ENCODE data around the gene FOXL1.

The FOXL1 gene

GRCh38 chr16:86533076-86533475, 45.3 kb upstream of the FOXL1 start:
- no peaks in the 10 kb centered on the region for H3K4me1 ChIP-seq (ENCODE audit: insufficient read depth, insufficient read length)
- no peaks in the 10 kb centered on the region for H3K9me3 ChIP-seq (ENCODE audit: insufficient read depth, low read length)
- no peaks in the 10 kb centered on the region for H3K27me3 ChIP-seq (ENCODE audit: insufficient read depth, insufficient read length)
- DNase-seq (ENCODE audit: low read depth, low spot score) = no peak
- peaks cover 72% of the 10 kb centered on the region for H3K36me3 ChIP-seq (ENCODE audit: insufficient read depth, insufficient read length, low read length)
- no peak overlapping the region for H3K4me3 ChIP-seq (ENCODE audit: insufficient read length, low read depth)
- H3K9ac ChIP-seq (ENCODE audit: insufficient read length, low read depth) = no peak overlapping the region
- TF ChIP-seq YY1 (IDR thresholded peaks at IDR 0.05; ENCODE audit: insufficient read depth, insufficient read length) (no peak), SUZ12 (IDR thresholded peaks at IDR 0.05; ENCODE audit: extremely low read depth, insufficient read depth, insufficient read length) (no peak), ZNF274 (IDR thresholded peaks at IDR 0.05; ENCODE audit: low read depth, low read length) (no peak)

- Histone ChIP-seq H3K4me1 (ENCODE audit: insufficient read depth, insufficient read length) (no peaks in the 10 kb centered on the region), H3K4me3 (ENCODE audit: insufficient read length, low read depth) (no peak overlapping the region), H3K9ac (ENCODE audit: insufficient read length, low read depth) (no peak overlapping the region), H3K36me3 (ENCODE audit: insufficient read depth, insufficient read length, low read length) (peaks cover 76% of the 10 kb centered on the region), H3K27me3 (ENCODE audit: insufficient read depth, insufficient read length) (no peaks in the 10 kb centered on the region), H3K9me3 (ENCODE audit: insufficient read depth, low read length) (no peaks in the 10 kb centered on the region)
- DNase-seq (ENCODE audit: low read depth, low spot score) = no peak
- TF ChIP-seq YY1 (IDR thresholded peaks at IDR 0.05; ENCODE audit: insufficient read depth, insufficient read length) (no peak), ZNF274 (IDR thresholded peaks at IDR 0.05; ENCODE audit: low read depth, low read length) (no peak), SUZ12 (IDR thresholded peaks at IDR 0.05; ENCODE audit: extremely low read depth, insufficient read depth, insufficient read length) (no peak)
Observed at GRCh38 chr16:86533767-86534351, 44.5 kb upstream of the FOXL1 start.

GRCh38 chr16:86534779-86535615, 43.4 kb upstream of the FOXL1 start:
- H3K27me3 ChIP-seq (ENCODE audit: insufficient read depth, insufficient read length) = no peaks in the 10 kb centered on the region
- DNase-seq (ENCODE audit: low read depth, low spot score) = no peak
- TF ChIP-seq YY1 (IDR thresholded peaks at IDR 0.05; ENCODE audit: insufficient read depth, insufficient read length) = no peak
- TF ChIP-seq SUZ12 (IDR thresholded peaks at IDR 0.05; ENCODE audit: extremely low read depth, insufficient read depth, insufficient read length) = no peak
- TF ChIP-seq ZNF274 (IDR thresholded peaks at IDR 0.05; ENCODE audit: low read depth, low read length) = no peak
- no peaks in the 10 kb centered on the region for H3K4me1 ChIP-seq (ENCODE audit: insufficient read depth, insufficient read length)
- H3K9ac ChIP-seq (ENCODE audit: insufficient read length, low read depth) = no peak overlapping the region
- H3K9me3 ChIP-seq (ENCODE audit: insufficient read depth, low read length) = no peaks in the 10 kb centered on the region
- no peak overlapping the region for H3K4me3 ChIP-seq (ENCODE audit: insufficient read length, low read depth)
- H3K36me3 ChIP-seq (ENCODE audit: insufficient read depth, insufficient read length, low read length) = peaks cover 80% of the 10 kb centered on the region

- peaks cover 82% of the 10 kb centered on the region for H3K36me3 ChIP-seq (ENCODE audit: insufficient read depth, insufficient read length, low read length)
Observed at GRCh38 chr16:86536621-86537020, 41.7 kb upstream of the FOXL1 start.

GRCh38 chr16:86537486-86537885, 40.9 kb upstream of the FOXL1 start:
- TF ChIP-seq YY1 (IDR thresholded peaks at IDR 0.05; ENCODE audit: insufficient read depth, insufficient read length) (no peak), SUZ12 (IDR thresholded peaks at IDR 0.05; ENCODE audit: extremely low read depth, insufficient read depth, insufficient read length) (no peak), ZNF274 (IDR thresholded peaks at IDR 0.05; ENCODE audit: low read depth, low read length) (no peak)
- no peak for DNase-seq (ENCODE audit: low read depth, low spot score)
- H3K4me1 ChIP-seq (ENCODE audit: insufficient read depth, insufficient read length) = no peaks in the 10 kb centered on the region
- H3K9ac ChIP-seq (ENCODE audit: insufficient read length, low read depth) = no peak overlapping the region
- H3K36me3 ChIP-seq (ENCODE audit: insufficient read depth, insufficient read length, low read length) = peaks cover 84% of the 10 kb centered on the region
- H3K4me3 ChIP-seq (ENCODE audit: insufficient read length, low read depth) = no peak overlapping the region
- H3K27me3 ChIP-seq (ENCODE audit: insufficient read depth, insufficient read length) = no peaks in the 10 kb centered on the region
- H3K9me3 ChIP-seq (ENCODE audit: insufficient read depth, low read length) = no peaks in the 10 kb centered on the region

More at GRCh38 chr16:86536621-86537020, 41.7 kb upstream of the FOXL1 start:
- Histone ChIP-seq H3K9me3 (ENCODE audit: insufficient read depth, low read length) (no peaks in the 10 kb centered on the region), H3K27me3 (ENCODE audit: insufficient read depth, insufficient read length) (no peaks in the 10 kb centered on the region), H3K4me3 (ENCODE audit: insufficient read length, low read depth) (no peak overlapping the region), H3K9ac (ENCODE audit: insufficient read length, low read depth) (no peak overlapping the region), H3K4me1 (ENCODE audit: insufficient read depth, insufficient read length) (no peaks in the 10 kb centered on the region)
- no peak for TF ChIP-seq ZNF274 (IDR thresholded peaks at IDR 0.05; ENCODE audit: low read depth, low read length)
- no peak for TF ChIP-seq YY1 (IDR thresholded peaks at IDR 0.05; ENCODE audit: insufficient read depth, insufficient read length)
- no peak for TF ChIP-seq SUZ12 (IDR thresholded peaks at IDR 0.05; ENCODE audit: extremely low read depth, insufficient read depth, insufficient read length)
- DNase-seq (ENCODE audit: low read depth, low spot score) = no peak

- H3K4me3 ChIP-seq (ENCODE audit: insufficient read length, low read depth) = no peak overlapping the region
- peaks cover 86% of the 10 kb centered on the region for H3K36me3 ChIP-seq (ENCODE audit: insufficient read depth, insufficient read length, low read length)
- no peak for DNase-seq (ENCODE audit: low read depth, low spot score)
- H3K9ac ChIP-seq (ENCODE audit: insufficient read length, low read depth) = no peak overlapping the region
- H3K9me3 ChIP-seq (ENCODE audit: insufficient read depth, low read length) = no peaks in the 10 kb centered on the region
- TF ChIP-seq YY1 (IDR thresholded peaks at IDR 0.05; ENCODE audit: insufficient read depth, insufficient read length) (no peak), ZNF274 (IDR thresholded peaks at IDR 0.05; ENCODE audit: low read depth, low read length) (no peak), SUZ12 (IDR thresholded peaks at IDR 0.05; ENCODE audit: extremely low read depth, insufficient read depth, insufficient read length) (no peak)
- H3K4me1 ChIP-seq (ENCODE audit: insufficient read depth, insufficient read length) = no peaks in the 10 kb centered on the region
- no peaks in the 10 kb centered on the region for H3K27me3 ChIP-seq (ENCODE audit: insufficient read depth, insufficient read length)
Observed at GRCh38 chr16:86538196-86538780, 40.1 kb upstream of the FOXL1 start.

- Histone ChIP-seq H3K9ac (ENCODE audit: insufficient read length, low read depth) (no peak overlapping the region), H3K4me1 (ENCODE audit: insufficient read depth, insufficient read length) (no peaks in the 10 kb centered on the region), H3K27me3 (ENCODE audit: insufficient read depth, insufficient read length) (no peaks in the 10 kb centered on the region), H3K36me3 (ENCODE audit: insufficient read depth, insufficient read length, low read length) (peaks cover 93% of the 10 kb centered on the region), H3K4me3 (ENCODE audit: insufficient read length, low read depth) (no peak overlapping the region), H3K9me3 (ENCODE audit: insufficient read depth, low read length) (no peaks in the 10 kb centered on the region)
- TF ChIP-seq SUZ12 (IDR thresholded peaks at IDR 0.05; ENCODE audit: extremely low read depth, insufficient read depth, insufficient read length) (no peak), ZNF274 (IDR thresholded peaks at IDR 0.05; ENCODE audit: low read depth, low read length) (no peak)
- DNase-seq (ENCODE audit: low read depth, low spot score) = no peak
Observed at GRCh38 chr16:86540894-86541293, 37.5 kb upstream of the FOXL1 start.

Data from NT2/D1 (cell line).